Astrocyte (in vitro differentiated cells and primary cell): ENCODE data around the gene MAST3. TPM values are rescaled to one million over a fixed set of nuclear protein-coding genes. Genes with fewer than 3 reads are reported as not detected.

Experiments
- DNase-seq: peaks from one replicate; pipeline ENCODE4 v3.0.0-alpha.2; 2010; ENCODE audit warnings: low read depth
- FAIRE-seq: peaks from 2 replicates; lab custom pipeline; 2011; peaks lifted over from hg19 to GRCh38; lab: Jason Lieb, UNC
- H2AFZ ChIP-seq: 2 replicates; pipeline ENCODE4 v1.6.0; 2012; ENCODE audit warnings: low read depth, low read length, inconsistent platforms
- H3K27ac ChIP-seq: 2 replicates; pipeline ENCODE4 v1.5.1; 2011; ENCODE audit warnings: low read depth, low read length, inconsistent platforms
- H3K27me3 ChIP-seq: 2 replicates; pipeline ENCODE4 v1.6.0; 2011; ENCODE audit warnings: low read length, inconsistent platforms; ENCODE audit not compliant: insufficient read depth
- H3K36me3 ChIP-seq: 2 replicates; pipeline ENCODE4 v1.5.1; 2011; ENCODE audit warnings: low read length, inconsistent platforms; ENCODE audit not compliant: insufficient read depth
- H3K4me1 ChIP-seq: 2 replicates; pipeline ENCODE4 v1.5.1; 2011; ENCODE audit warnings: low read length, inconsistent platforms; ENCODE audit not compliant: insufficient read depth
- H3K4me2 ChIP-seq: 2 replicates; pipeline ENCODE4 v1.6.0; 2012; ENCODE audit warnings: low read length, inconsistent platforms
- H3K4me3 ChIP-seq: 2 replicates; pipeline ENCODE4 v1.5.1; 2011; ENCODE audit warnings: low read depth, mild to moderate bottlenecking, low read length, inconsistent platforms; ENCODE audit not compliant: insufficient read depth
- H3K79me2 ChIP-seq: 2 replicates; pipeline ENCODE4 v1.6.0; 2012; ENCODE audit warnings: mild to moderate bottlenecking, low read length, inconsistent platforms; ENCODE audit not compliant: insufficient read depth
- H3K9ac ChIP-seq: 2 replicates; pipeline ENCODE4 v1.6.0; 2012; ENCODE audit warnings: mild to moderate bottlenecking, low read length, inconsistent platforms
- H3K9me3 ChIP-seq: 2 replicates; pipeline ENCODE4 v1.5.1; 2012; ENCODE audit warnings: low read depth, mild to moderate bottlenecking, low read length, inconsistent platforms; ENCODE audit not compliant: insufficient read depth
- H4K20me1 ChIP-seq: 2 replicates; pipeline ENCODE4 v1.6.0; 2012; ENCODE audit warnings: low read length, inconsistent platforms; ENCODE audit not compliant: insufficient read depth
- H3K27ac Mint-ChIP-seq: one replicate; pipeline ENCODE4 v1.8.0; 2021; ENCODE audit warnings: mild to moderate bottlenecking, mixed read lengths; ENCODE audit not compliant: unreplicated experiment
- H3K27me3 Mint-ChIP-seq: one replicate; pipeline ENCODE4 v1.8.0; 2021; ENCODE audit warnings: low read depth, mixed read lengths; ENCODE audit not compliant: unreplicated experiment
- H3K36me3 Mint-ChIP-seq: one replicate; pipeline ENCODE4 v1.8.0; 2021; ENCODE audit warnings: low read depth, mixed read lengths; ENCODE audit not compliant: unreplicated experiment
- H3K4me1 Mint-ChIP-seq: one replicate; pipeline ENCODE4 v1.8.0; 2021; ENCODE audit warnings: low read depth, mixed read lengths; ENCODE audit not compliant: unreplicated experiment
- H3K4me3 Mint-ChIP-seq: one replicate; pipeline ENCODE4 v1.8.0; 2021; ENCODE audit warnings: mild to moderate bottlenecking, moderate library complexity, mixed read lengths; ENCODE audit not compliant: unreplicated experiment
- H3K9me3 Mint-ChIP-seq: one replicate; pipeline ENCODE4 v1.8.0; 2021; ENCODE audit warnings: mild to moderate bottlenecking, mixed read lengths; ENCODE audit not compliant: unreplicated experiment
- EZH2 ChIP-seq: IDR thresholded peaks from 2 replicates; pipeline ENCODE4 v1.6.1; 2012; ENCODE audit warnings: mild to moderate bottlenecking, low read length, inconsistent platforms; ENCODE audit not compliant: insufficient read depth
- total RNA-seq: library from RNA; stranded (reverse); gene quantifications from 2 replicates; pipeline ENCODE4 v1.2.1, GENCODE V29; 2021
- TF ChIP-seq, protein P1 (sequence below): IDR thresholded peaks from 2 replicates; pipeline ENCODE4 v1.5.1; 2011; ENCODE audit warnings: low read depth, mild to moderate bottlenecking, inconsistent platforms, low read length, moderate library complexity; ENCODE audit not compliant: insufficient read depth

Gene MAST3
- total RNA-seq, 1 donor from 2014 or later = 5.5 TPM

GRCh38 chr19:18137242-18137641 is 39.7 kb downstream of the MAST3 start:
- peaks cover 2% of the 10 kb centered on the region for H3K27me3 Mint-ChIP-seq
- H3K36me3 Mint-ChIP-seq = peaks cover 17% of the 10 kb centered on the region
- H3K4me2 ChIP-seq = no peak overlapping the region
- no peaks in the 10 kb centered on the region for H4K20me1 ChIP-seq
- no peak overlapping the region for H2AFZ ChIP-seq
- H3K9me3 ChIP-seq = no peaks in the 10 kb centered on the region
- H3K27ac ChIP-seq = no peak overlapping the region
- H3K9me3 Mint-ChIP-seq = peaks cover 5% of the 10 kb centered on the region
- H3K4me3 Mint-ChIP-seq = no peak overlapping the region
- no peak overlapping the region for H3K4me3 ChIP-seq
- H3K9ac ChIP-seq = no peak overlapping the region
- FAIRE-seq = no peak
- no peak overlapping the region for H3K27ac Mint-ChIP-seq
- TF ChIP-seq, protein P1, sequence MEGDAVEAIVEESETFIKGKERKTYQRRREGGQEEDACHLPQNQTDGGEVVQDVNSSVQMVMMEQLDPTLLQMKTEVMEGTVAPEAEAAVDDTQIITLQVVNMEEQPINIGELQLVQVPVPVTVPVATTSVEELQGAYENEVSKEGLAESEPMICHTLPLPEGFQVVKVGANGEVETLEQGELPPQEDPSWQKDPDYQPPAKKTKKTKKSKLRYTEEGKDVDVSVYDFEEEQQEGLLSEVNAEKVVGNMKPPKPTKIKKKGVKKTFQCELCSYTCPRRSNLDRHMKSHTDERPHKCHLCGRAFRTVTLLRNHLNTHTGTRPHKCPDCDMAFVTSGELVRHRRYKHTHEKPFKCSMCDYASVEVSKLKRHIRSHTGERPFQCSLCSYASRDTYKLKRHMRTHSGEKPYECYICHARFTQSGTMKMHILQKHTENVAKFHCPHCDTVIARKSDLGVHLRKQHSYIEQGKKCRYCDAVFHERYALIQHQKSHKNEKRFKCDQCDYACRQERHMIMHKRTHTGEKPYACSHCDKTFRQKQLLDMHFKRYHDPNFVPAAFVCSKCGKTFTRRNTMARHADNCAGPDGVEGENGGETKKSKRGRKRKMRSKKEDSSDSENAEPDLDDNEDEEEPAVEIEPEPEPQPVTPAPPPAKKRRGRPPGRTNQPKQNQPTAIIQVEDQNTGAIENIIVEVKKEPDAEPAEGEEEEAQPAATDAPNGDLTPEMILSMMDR = no peak
- TF ChIP-seq EZH2 = no peak
- H3K4me1 Mint-ChIP-seq = no peaks in the 10 kb centered on the region
- DNase-seq = no peak
- no peaks in the 10 kb centered on the region for H3K4me1 ChIP-seq
- H3K27me3 ChIP-seq = no peaks in the 10 kb centered on the region
- no peaks in the 10 kb centered on the region for H3K79me2 ChIP-seq
- no peaks in the 10 kb centered on the region for H3K36me3 ChIP-seq

DNA sequence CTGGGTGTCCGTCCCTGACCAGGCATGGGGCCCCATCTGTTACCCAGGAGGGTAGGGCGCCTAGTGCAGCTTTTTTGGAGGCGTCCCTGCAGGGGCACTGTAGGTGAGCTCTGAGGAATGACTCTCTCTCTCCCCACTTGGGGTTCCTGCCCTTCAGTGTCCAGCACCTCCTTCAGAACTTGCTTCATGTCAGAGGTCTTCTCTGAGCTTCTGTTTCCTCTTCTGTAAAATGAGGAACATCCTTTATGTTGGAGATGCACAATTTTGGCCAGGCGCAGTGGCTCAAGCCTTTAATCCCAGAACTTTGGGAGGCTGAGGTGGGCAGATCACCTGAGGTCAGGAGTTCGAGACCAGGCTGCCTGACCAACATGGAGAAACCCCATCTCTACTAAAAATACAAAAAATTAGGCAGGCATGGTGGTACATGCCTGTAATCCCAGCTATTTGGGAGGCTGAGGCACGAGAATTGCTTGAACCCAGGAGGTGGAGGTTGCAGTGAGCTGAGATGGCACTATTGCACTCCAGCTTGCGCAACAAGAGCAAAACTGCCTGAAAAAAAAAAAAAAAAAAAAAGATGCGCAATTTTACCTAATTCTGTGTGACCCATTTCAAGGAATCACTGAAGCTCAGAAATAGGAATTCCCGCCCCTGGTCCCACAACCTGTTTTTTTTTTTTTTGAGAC is 40.2 kb downstream of the MAST3 start:
- no peaks in the 10 kb centered on the region for H4K20me1 ChIP-seq
- no peak overlapping the region for H3K9ac ChIP-seq
- no peak overlapping the region for H3K27ac ChIP-seq
- no peaks in the 10 kb centered on the region for H3K9me3 ChIP-seq
- H3K4me1 ChIP-seq = no peaks in the 10 kb centered on the region
- H3K27ac Mint-ChIP-seq = no peak overlapping the region
- H3K27me3 Mint-ChIP-seq = peaks cover 2% of the 10 kb centered on the region
- no peaks in the 10 kb centered on the region for H3K79me2 ChIP-seq
- FAIRE-seq = no peak
- no peaks in the 10 kb centered on the region for H3K4me1 Mint-ChIP-seq
- no peak for DNase-seq
- TF ChIP-seq EZH2 = no peak
- TF ChIP-seq, protein P1 = no peak
- no peak overlapping the region for H2AFZ ChIP-seq
- peaks cover 17% of the 10 kb centered on the region for H3K36me3 Mint-ChIP-seq
- H3K4me3 ChIP-seq = no peak overlapping the region
- H3K9me3 Mint-ChIP-seq = peaks cover 5% of the 10 kb centered on the region
- no peak overlapping the region for H3K4me2 ChIP-seq
- no peak overlapping the region for H3K4me3 Mint-ChIP-seq
- H3K36me3 ChIP-seq = no peaks in the 10 kb centered on the region
- no peaks in the 10 kb centered on the region for H3K27me3 ChIP-seq

- no peak overlapping the region for H2AFZ ChIP-seq
- H3K9me3 Mint-ChIP-seq = peaks cover 5% of the 10 kb centered on the region
- no peak overlapping the region for H3K4me3 ChIP-seq
- H3K27ac Mint-ChIP-seq = no peak overlapping the region
- H3K4me1 ChIP-seq = no peaks in the 10 kb centered on the region
- H3K9ac ChIP-seq = no peak overlapping the region
- no peak overlapping the region for H3K4me2 ChIP-seq
- H4K20me1 ChIP-seq = no peaks in the 10 kb centered on the region
- no peaks in the 10 kb centered on the region for H3K9me3 ChIP-seq
- DNase-seq = no peak
- H3K4me3 Mint-ChIP-seq = no peak overlapping the region
- H3K36me3 ChIP-seq = no peaks in the 10 kb centered on the region
- H3K4me1 Mint-ChIP-seq = no peaks in the 10 kb centered on the region
- no peak for FAIRE-seq
- H3K36me3 Mint-ChIP-seq = peaks cover 19% of the 10 kb centered on the region
- no peaks in the 10 kb centered on the region for H3K27me3 Mint-ChIP-seq
- TF ChIP-seq, protein P1 = no peak
- no peak for TF ChIP-seq EZH2
- no peaks in the 10 kb centered on the region for H3K79me2 ChIP-seq
- no peak overlapping the region for H3K27ac ChIP-seq
- no peaks in the 10 kb centered on the region for H3K27me3 ChIP-seq
Observed at GRCh38 chr19:18140473-18140872, 42.9 kb downstream of the MAST3 start.
